Coronary artery (tissue), 2 donors: Measurements from ENCODE around the gene RAET1E.
"Not testable (repeated sequence)": the region's sequence is repeated elsewhere in the genome, so short reads cannot be mapped to it uniquely, and the experiment has no call there.

Experiments
- DNase-seq: peaks from one replicate; pipeline ENCODE4 v3.0.0-alpha.2; 2017; ENCODE audit warnings: low spot score
- H3K27ac ChIP-seq, 2 donors: fragments of 200-600 bp; sonication (generic); one replicate each; pipeline ENCODE4 v1.5.1; 2016 to 2019
- H3K4me3 ChIP-seq: fragments of 200-600 bp; sonication (generic); 2 replicates; pipeline ENCODE4 v1.5.1; 2016; ENCODE audit warnings: mild to moderate bottlenecking, moderate library complexity
- CTCF ChIP-seq: fragments of 200-600 bp; sonication (generic); IDR thresholded peaks from one replicate; pipeline ENCODE4 v1.5.1; 2019; ENCODE audit warnings: antibody characterized with exemption

RAET1E gene

GRCh38 chr6:149939909-149940671, 42.2 kb upstream of the RAET1E start:
- Histone ChIP-seq H3K4me3 (no peak overlapping the region), H3K27ac (no peak overlapping the region)
- TF ChIP-seq CTCF: no peak
- DNase-seq: peak; percentile 50

DNA sequence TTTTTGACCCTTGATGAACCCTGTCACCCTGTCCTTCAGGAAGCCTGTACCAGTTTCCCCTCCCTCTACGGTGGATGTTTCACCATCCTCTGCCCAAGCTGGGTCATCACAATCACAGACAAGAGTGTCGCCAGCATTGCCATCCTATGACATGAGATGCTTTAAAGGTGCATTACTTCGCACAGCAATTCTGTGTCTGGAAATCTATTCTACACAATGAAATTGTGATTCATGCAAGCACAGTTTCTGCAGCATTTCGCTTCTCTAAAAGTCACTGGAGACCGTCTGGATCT, 41.4 kb upstream of the RAET1E start:
- peak; percentile 17 for DNase-seq
- Histone ChIP-seq H3K27ac (no peak overlapping the region), H3K4me3 (peak overlapping the region; percentile 56)
- TF ChIP-seq CTCF: no peak

GRCh38 chr6:149938571-149939355, 40.9 kb upstream of the RAET1E start:
- no peak for TF ChIP-seq CTCF
- H3K27ac ChIP-seq: no peak overlapping the region
- DNase-seq: peak; percentile 67
- H3K4me3 ChIP-seq: peak overlapping the region; percentile 56

- not testable (repeated sequence) for DNase-seq
- H3K4me3 ChIP-seq: peak overlapping the region; percentile 56
Measured at GRCh38 chr6:149938013-149938570, 40.2 kb upstream of the RAET1E start.

GRCh38 chr6:149936743-149937142, 38.8 kb upstream of the RAET1E start:
- DNase-seq: peak; percentile 12
- no peak for TF ChIP-seq CTCF
- no peak overlapping the region for H3K4me3 ChIP-seq
- H3K27ac ChIP-seq: no peak overlapping the region

More at GRCh38 chr6:149938013-149938570, 40.2 kb upstream of the RAET1E start:
- H3K27ac ChIP-seq: not testable (repeated sequence)

DNA sequence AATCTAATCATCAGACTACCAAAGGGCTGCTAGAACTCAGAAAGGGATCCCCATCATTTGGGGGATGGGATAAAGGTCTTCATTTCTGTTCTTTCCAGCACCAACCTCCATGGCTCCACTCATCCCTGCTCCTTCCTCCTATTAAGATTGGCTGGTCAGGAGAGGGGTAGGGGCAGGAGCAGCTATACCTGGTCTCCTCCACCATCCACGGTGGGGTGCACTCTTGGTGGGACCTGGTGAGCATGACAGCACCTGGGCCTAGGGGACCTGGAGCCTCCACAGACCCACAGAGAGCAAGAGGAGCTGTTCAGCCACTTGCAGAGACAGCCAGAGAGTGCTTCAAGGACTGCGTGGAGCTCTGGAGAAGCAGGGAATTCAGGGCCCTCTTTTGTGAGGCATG, 37.8 kb upstream of the RAET1E start:
- TF ChIP-seq CTCF: no peak
- H3K27ac ChIP-seq: no peak overlapping the region
- DNase-seq: peak; percentile 46
- no peak overlapping the region for H3K4me3 ChIP-seq

DNA sequence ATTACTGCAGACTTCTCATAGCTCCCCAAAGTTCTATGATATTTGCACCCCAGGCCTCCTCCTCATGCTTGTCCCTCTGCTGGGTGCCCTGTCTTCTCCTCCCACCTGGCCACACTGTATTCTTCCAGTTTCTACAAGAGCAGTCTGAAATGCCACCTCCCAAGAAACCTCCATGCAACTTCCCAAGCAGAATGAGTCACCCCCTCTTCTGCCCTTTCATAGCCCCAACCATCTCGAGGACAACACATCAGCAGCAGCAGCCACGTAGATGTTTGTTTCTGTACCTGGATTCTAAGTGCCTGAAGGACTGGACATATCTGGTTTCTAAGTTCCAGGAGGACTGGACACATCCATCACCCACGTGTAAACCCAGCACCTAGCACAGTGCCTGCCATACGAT, 37.3 kb upstream of the RAET1E start:
- TF ChIP-seq CTCF: no peak
- Histone ChIP-seq H3K27ac (no peak overlapping the region), H3K4me3 (no peak overlapping the region)
- DNase-seq: peak; percentile 33
